Measurements from ENCODE around the gene PPAN.
A peak's percentile ranks its signal among the peaks of the same experiment; 100 is the strongest.

PPAN gene, protein sequence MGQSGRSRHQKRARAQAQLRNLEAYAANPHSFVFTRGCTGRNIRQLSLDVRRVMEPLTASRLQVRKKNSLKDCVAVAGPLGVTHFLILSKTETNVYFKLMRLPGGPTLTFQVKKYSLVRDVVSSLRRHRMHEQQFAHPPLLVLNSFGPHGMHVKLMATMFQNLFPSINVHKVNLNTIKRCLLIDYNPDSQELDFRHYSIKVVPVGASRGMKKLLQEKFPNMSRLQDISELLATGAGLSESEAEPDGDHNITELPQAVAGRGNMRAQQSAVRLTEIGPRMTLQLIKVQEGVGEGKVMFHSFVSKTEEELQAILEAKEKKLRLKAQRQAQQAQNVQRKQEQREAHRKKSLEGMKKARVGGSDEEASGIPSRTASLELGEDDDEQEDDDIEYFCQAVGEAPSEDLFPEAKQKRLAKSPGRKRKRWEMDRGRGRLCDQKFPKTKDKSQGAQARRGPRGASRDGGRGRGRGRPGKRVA

DNA sequence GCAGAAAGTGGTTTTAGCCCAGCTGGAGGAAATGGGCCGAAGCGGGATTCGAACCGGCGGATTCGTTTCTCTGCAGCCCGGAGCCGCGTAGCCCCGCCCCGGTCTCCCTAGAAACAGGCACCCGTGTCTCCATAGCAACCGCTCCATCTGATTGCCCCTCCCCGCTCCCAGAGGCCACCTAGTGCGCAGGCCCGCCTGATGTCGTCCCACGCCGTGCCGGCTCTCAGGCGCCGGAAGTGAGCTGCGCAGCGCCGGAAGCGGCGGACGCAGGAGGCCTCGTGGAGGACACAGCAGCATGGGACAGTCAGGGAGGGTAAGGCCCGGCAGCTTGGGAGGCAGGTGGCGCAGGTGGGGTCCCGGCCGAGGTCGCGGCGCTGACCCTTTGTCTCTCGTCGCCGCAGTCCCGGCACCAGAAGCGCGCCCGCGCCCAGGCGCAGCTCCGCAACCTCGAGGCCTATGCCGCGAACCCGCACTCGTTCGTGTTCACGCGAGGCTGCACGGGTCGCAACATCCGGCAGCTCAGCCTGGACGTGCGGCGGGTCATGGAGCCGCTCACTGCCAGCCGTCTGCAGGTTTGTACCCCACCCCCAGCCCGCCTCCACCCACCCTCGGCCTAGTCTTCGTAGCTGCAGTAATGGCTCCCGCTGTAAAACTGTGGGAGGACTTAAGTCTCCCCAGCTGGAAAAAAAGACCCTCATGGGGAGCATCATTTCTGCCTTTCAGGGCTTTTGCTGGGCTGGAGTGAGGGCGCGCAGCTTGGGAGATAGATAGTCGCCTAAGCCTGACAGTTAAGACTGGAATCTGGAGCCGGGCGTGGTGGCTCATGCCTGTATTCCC is at the start of gene PPAN:
Gene PPAN (plus strand): TSS at position 263 of the 837 bp plus-strand sequence. CDS start 33 bp downstream, at position 296.
- DNase-seq (ENCODE audit: low read depth): peak; percentile 89

DNA sequence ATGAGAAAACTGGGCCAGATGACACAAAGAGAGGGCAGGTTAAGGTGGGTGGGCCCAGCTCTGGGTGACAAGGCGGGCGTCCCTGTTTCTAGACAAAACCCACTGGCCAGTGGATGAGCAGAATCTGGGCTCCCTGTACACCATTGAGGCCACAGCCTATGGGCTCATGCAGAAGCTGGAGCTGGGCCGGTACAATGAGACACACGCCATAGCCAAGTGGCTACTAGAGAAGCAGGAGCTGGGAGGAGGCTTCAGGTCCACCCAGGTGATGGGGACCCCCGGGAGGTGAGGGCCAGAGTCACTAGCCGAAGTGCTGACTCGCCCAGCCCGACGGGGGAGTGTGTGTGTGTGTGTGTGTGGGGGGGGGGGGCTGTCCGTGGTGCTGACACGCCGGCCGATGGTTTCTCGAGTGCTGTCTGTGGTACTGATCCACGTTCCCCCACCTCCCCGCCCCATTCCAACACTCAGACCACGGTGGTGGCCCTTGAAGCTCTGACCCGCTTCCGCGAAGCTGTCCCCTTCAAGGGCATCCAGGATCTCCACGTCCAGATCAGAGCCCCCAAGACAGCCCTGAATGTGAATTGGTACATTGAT is 44.3 kb upstream of the PPAN start:
- DNase-seq (ENCODE audit: low read depth): no peak

DNA sequence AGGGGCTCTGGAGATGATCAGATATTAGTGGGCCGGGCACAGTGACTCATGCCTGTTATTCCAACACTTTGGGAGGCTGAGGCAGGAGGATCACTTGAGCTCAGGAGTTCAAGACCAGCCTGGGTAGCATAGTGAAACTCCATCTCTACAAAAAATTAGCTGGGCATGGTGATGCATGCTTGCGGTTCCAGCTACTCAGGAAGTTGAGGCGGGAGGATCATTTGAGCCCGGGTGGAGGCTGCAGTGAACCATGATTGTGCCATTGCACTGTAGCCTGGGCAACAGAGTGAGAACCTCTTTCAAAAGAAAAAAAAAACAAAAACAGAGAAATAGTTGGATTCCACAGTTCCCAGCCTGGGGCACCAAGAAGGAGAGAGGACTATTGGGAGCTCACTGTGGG is 38.0 kb upstream of the PPAN start:
- DNase-seq (ENCODE audit: low read depth): no peak

DNA sequence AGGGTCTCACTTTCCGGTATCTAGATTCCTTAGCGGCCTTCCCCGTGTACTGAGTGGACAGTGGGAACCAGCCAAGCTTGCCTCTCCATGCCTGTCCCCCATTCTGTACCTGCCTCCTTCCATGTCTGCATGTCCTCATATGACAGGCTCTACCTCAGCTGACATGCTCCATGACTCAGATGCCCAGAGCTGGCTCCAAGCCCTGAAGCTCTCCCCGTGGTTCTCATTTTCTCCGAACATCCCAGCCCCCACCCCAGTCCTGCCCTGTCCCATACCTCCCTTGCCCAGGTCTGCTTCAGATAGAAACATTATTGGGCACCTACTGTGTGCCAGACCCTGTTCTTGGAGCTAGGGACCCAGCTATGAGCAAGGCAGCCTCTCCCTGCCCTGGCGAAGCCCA is 37.1 kb upstream of the PPAN start:
- no peak for DNase-seq (ENCODE audit: low read depth)

DNA sequence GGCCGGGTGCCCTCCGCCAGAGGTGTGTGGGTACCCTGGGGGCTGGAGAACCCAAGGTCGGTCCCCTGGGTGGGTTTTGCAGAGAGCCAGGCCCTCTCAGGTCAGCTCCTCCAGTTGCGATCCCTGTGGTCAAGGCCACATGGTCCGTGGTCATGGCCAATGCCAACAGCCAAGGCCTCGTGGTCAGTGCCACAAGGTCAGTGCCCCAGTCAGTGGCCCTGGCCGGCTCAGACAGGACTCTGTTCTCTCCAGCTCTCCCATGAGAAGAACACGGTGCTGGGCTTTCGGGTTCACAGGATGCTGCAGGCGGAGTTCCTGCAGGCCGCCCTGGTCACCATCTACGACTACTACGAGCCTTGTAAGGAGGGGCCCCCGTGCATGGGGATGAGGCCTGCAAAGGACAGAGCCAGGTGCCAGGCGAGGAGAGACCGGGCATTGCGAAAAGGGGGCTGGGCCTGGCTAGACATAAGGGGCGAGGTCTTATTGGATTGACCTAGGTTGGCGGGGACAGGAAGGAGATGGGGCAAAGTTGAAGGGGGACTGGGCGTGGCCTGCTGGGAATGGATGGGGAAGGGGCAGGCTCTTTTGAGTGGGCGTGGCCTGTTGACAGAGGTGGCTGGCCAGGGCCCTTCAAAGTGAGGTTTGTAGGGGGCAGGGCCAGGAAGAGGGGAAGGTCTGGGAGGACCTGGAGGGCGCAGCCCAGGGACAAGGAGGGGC is 35.3 kb upstream of the PPAN start:
- DNase-seq (ENCODE audit: low read depth): no peak

DNA sequence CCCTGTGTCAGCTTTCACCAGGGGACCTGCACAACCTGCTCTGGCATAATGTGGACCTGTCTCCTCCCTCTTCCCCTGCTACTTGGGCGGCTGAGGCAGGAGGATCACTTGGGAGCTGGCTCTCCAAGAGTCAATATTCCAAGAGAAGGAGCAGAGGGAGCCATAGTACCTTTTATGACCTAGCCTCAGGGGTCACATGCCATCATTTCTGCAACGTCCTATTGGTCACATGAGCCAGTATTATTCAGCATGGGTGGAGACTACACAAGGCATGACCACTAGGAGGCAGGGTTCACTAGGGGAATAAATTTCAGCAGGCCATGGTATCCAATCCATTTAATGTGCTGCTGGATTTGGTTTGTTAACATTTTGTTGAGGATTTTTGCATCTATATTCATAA is 32.0 kb upstream of the PPAN start:
- DNase-seq (ENCODE audit: low read depth): no peak

- no peak for DNase-seq (ENCODE audit: low read depth)
Observed at GRCh38 chr19:10076535-10076934, 29.6 kb upstream of the PPAN start.

GRCh38 chr19:10078329-10078728 is 27.8 kb upstream of the PPAN start:
- no peak for DNase-seq (ENCODE audit: low read depth)

- DNase-seq (ENCODE audit: low read depth): no peak
Observed at GRCh38 chr19:10079031-10079453, 27.1 kb upstream of the PPAN start.

- no peak for DNase-seq (ENCODE audit: low read depth)
Observed at GRCh38 chr19:10083911-10084310, 22.3 kb upstream of the PPAN start.

- DNase-seq (ENCODE audit: low read depth): no peak
Observed at GRCh38 chr19:10084803-10085202, 21.4 kb upstream of the PPAN start.

GRCh38 chr19:10085641-10086590 is 20.2 kb upstream of the PPAN start, which contains the start of gene SHFL:
SHFL (plus strand) TSS chr19:10086317; CDS start chr19:10086428, 111 bp downstream.
- DNase-seq (ENCODE audit: low read depth): no peak

DNA sequence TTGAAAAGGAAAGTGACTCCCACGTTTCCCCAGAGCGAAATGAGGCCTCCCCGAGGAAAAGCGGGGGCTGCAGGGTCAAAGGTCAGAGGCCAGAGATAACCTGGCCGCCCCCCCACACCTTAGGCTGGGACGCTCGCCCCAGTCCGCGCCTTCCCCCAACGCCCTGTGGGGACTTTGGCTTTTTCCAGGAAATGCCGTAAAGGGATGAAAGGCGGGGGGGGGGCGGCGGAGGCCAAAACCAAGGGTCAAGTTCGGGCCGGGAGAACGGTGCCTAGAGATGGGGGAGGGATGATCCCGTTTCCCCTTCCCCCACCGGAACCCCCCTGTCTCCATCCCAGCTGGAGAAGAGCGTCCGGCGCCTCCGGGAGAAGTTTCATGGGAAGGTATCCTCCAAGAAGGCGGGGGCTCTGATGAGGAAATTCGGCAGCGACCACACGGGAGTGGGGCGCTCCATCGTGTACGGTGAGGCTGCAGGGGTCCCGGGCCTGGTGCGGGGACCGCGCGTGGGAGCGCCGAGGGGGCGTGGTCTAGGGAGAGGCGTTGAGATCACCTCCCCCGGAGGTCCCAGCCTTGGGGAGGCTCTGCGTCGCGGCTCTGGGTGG is 19.5 kb upstream of the PPAN start:
- DNase-seq (ENCODE audit: low read depth): no peak

- no peak for DNase-seq (ENCODE audit: low read depth)
Observed at GRCh38 chr19:10087296-10088061, 18.7 kb upstream of the PPAN start.

DNA sequence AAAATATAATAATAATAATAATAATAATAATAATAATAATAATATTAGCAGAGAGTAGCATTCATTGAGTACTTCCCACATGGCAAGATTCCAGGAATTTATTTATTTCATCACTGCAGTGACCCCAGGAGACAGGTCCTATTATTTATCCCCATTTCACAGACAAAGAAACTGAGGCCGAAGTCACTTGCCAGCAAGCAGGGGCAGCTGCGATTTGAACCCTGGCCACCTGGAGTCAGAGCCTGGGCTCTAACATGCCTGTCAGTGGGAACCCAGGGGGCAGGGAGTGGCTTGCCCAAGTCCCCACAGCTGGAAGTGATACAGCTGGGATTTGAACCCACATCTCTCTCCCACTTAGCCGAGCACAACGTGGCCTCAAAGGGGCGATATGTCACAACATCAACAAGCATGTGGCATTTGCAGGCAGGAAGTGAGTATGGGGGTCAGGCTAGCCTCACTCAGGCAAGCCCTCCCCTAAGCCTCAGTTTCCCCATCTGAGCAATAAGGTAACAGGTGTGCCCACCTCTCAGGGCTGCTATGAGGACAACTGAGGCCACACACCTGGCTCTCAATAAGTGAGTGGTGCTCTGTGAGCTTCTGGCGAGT is 17.1 kb upstream of the PPAN start:
- DNase-seq (ENCODE audit: low read depth): no peak

GRCh38 chr19:10089801-10090375 is 16.3 kb upstream of the PPAN start:
- no peak for DNase-seq (ENCODE audit: low read depth)

GRCh38 chr19:10091370-10091687 is 14.8 kb upstream of the PPAN start:
- no peak for DNase-seq (ENCODE audit: low read depth)

DNA sequence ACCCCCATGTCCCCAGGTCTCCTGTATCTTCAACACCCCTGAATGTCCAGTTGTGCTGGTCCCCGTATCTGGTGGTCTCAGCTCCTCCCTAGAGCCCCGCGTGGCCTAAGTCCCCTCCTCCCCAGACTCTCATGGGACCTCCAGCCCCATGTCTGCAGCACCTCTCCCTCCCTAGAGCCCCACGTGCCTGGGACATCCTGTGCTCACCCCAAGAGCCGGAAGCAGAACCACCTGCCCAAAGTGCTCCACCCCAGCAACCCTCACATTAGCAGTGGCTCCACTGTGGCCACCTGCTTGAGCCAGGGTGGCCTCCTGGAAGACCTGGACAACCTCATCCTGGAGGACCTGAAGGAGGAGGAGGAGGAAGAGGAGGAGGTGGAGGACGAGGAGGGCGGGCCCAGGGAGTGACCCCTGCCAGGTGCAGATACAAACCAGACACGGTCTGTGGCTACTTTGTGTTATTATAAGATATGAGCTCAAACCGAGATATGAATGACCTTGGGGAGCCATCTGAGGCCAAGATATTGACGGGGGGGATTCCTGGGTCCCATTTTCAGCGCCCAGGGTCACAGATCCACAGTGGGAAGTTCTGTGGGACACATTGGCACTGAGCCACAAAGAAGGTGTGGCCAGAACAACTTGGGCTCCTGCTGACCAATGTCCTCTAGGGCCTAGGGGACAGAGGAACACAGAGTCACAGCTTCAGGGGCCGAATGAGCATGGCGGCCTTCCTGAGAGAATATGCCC is 14.1 kb upstream of the PPAN start:
- DNase-seq (ENCODE audit: low read depth): no peak

Data from HS-27A (cell line).